Spleen (tissue), 7 donors: ENCODE data around the gene BRCA1.
A peak's percentile ranks its signal among the peaks of the same experiment; 100 is the strongest.

Experiments
- POLR2A ChIP-seq, 3 donors: fragments of 450-650 bp; IDR thresholded peaks; one replicate each; pipeline ENCODE4 v1.5.1; 2017; ENCODE audit warnings: antibody characterized with exemption in 3 of 3, mild to moderate bottlenecking in 1 of 3
- TF ChIP-seq, protein P1 (sequence below), 11 experiments: fragments of 200-600 bp in 7 of 11; fragments of 450-650 bp in 4 of 11; sonication (generic) in 4 of 11; IDR thresholded peaks in 8 of 11; conservative IDR thresholded peaks in 3 of 11; 1 replicate in 7 of 11; 2 replicates in 4 of 11; pipeline versions ENCODE4 v1.4.0 to v1.8.0; 2016 to 2021; ENCODE audit warnings: antibody characterized with exemption in 11 of 11, inconsistent platforms in 4 of 11, mild to moderate bottlenecking in 1 of 11
- donor health status: DM: no; HTN: no; CAD: no; lungs with moderate emphysema.
- donor health status: DM: no; HTN: no; CAD: no.
- donor health status: DM: no; HTN: no; CAD: no.

DNA sequence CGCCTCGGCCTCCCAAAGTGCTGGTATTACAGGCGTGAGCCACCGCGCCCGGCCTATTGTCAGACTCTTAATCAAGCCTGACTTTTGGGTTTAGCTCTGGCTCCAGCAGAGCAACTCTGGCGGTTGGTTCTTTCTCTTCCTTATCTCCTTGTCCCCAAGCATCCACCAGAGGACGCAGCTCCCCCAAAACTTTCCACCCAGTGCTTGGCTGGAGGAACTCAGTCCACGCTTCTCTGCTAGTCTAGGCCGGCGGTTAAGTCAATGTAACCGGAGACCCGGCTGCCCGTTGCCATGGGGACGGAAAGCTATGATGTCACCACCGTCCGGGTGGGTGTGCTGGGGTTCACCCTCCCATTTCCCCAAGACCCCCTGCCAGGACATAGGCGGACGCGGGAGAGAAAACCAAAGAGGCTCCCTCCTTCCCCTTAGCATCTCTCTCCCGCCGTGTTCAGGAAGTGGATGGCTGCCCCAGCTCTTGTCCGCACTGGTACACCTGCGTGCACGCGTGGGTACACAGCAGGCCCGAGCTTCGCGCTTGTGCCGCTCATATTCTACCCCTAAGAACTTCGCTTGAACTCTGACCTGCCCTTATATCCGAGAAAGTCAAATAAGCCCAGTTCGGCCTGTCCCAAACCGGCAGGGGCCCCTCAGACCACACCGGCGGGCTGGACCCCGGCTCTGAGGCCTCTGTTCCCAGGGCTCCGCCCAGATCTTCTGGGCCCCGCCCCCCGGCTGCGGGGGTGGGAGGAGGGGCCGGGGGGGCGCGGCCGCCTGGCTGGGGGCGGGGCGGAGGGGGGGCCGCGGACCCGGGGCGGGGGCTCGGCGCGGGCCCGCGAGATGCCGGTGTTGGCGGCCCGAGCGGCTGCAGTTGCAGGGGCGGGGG is 100.5 kb downstream of the BRCA1 start, which contains the start of gene RND2:
- TF ChIP-seq, protein P1, sequence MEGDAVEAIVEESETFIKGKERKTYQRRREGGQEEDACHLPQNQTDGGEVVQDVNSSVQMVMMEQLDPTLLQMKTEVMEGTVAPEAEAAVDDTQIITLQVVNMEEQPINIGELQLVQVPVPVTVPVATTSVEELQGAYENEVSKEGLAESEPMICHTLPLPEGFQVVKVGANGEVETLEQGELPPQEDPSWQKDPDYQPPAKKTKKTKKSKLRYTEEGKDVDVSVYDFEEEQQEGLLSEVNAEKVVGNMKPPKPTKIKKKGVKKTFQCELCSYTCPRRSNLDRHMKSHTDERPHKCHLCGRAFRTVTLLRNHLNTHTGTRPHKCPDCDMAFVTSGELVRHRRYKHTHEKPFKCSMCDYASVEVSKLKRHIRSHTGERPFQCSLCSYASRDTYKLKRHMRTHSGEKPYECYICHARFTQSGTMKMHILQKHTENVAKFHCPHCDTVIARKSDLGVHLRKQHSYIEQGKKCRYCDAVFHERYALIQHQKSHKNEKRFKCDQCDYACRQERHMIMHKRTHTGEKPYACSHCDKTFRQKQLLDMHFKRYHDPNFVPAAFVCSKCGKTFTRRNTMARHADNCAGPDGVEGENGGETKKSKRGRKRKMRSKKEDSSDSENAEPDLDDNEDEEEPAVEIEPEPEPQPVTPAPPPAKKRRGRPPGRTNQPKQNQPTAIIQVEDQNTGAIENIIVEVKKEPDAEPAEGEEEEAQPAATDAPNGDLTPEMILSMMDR (IDR thresholded peaks at IDR 0.05 in 8 of 11, conservative IDR thresholded peaks at IDR 0.05 in 3 of 11): peak; percentile 27 to 72 (median 61)
- no peak for TF ChIP-seq POLR2A (IDR thresholded peaks at IDR 0.05)
